Loucy (cell line): ENCODE measurements around the gene EEFSEC.

Experiments used
- H2AFZ ChIP-seq: fragments of 200-600 bp; sonication (generic); 2 replicates; pipeline ENCODE4 v1.6.0; 2016; ENCODE audit warnings: antibody characterized with exemption, mild to moderate bottlenecking, low read length, moderate library complexity
- H3F3A ChIP-seq: fragments of 200-600 bp; 2 replicates; pipeline ENCODE4 v1.6.0; 2016; ENCODE audit warnings: antibody characterized with exemption, low read depth, mild to moderate bottlenecking
- H3K27me3 ChIP-seq: fragments of 200-600 bp; sonication (generic); 2 replicates; pipeline ENCODE4 v1.6.1; 2014; ENCODE audit warnings: low read length, mild to moderate bottlenecking; ENCODE audit not compliant: insufficient read depth, poor library complexity, severe bottlenecking
- H3K36me3 ChIP-seq: fragments of 200-600 bp; sonication (generic); 2 replicates; pipeline ENCODE4 v1.6.1; 2016; ENCODE audit warnings: low read length; ENCODE audit not compliant: insufficient read depth
- H3K4me1 ChIP-seq: fragments of 200-600 bp; sonication (generic); 2 replicates; pipeline ENCODE4 v1.5.1; 2014; ENCODE audit warnings: low read length, mild to moderate bottlenecking; ENCODE audit not compliant: insufficient read depth, poor library complexity, severe bottlenecking
- H3K4me2 ChIP-seq: fragments of 200-600 bp; sonication (generic); 2 replicates; pipeline ENCODE4 v1.6.0; 2014; ENCODE audit warnings: antibody characterized with exemption, low read length, low read depth, mild to moderate bottlenecking; ENCODE audit not compliant: poor library complexity, severe bottlenecking
- H3K4me3 ChIP-seq: fragments of 200-600 bp; sonication (generic); 2 replicates; pipeline ENCODE4 v1.5.1; 2014; ENCODE audit warnings: low read length, mild to moderate bottlenecking, mixed read lengths; ENCODE audit not compliant: poor library complexity, severe bottlenecking
- H3K79me2 ChIP-seq: fragments of 200-600 bp; sonication (generic); 2 replicates; pipeline ENCODE4 v1.6.1; 2014; ENCODE audit warnings: low read length; ENCODE audit not compliant: insufficient read depth
- H3K9ac ChIP-seq: fragments of 200-600 bp; sonication (generic); 2 replicates; pipeline ENCODE4 v1.6.0; 2014; ENCODE audit warnings: mild to moderate bottlenecking, low read depth, low read length, moderate library complexity; ENCODE audit not compliant: poor library complexity, severe bottlenecking
- H3K9me2 ChIP-seq: fragments of 200-600 bp; sonication (generic); replicated peaks from 2 replicates; pipeline ENCODE4 v1.6.1; 2016; ENCODE audit warnings: low read depth, low read length, mixed read lengths
- H3K9me3 ChIP-seq: fragments of 200-600 bp; sonication (generic); 2 replicates; pipeline ENCODE4 v1.6.1; 2014; ENCODE audit warnings: mild to moderate bottlenecking, antibody characterized with exemption, low read length, low read depth; ENCODE audit not compliant: insufficient read depth
- H4K20me1 ChIP-seq: fragments of 200-600 bp; sonication (generic); 2 replicates; pipeline ENCODE4 v1.6.0; 2014; ENCODE audit warnings: antibody characterized with exemption, low read length, mild to moderate bottlenecking; ENCODE audit not compliant: insufficient read depth, poor library complexity, severe bottlenecking
- EZH2phosphoT487 ChIP-seq: fragments of 200-600 bp; IDR thresholded peaks from 2 replicates; pipeline ENCODE4 v1.6.1; 2018; ENCODE audit warnings: antibody characterized with exemption, mild to moderate bottlenecking, moderate library complexity, borderline replicate concordance
- TF ChIP-seq, protein P1 (sequence below): fragments of 200-600 bp; sonication (generic); conservative IDR thresholded peaks from 2 replicates; pipeline ENCODE4 v1.5.1; 2014; ENCODE audit warnings: mild to moderate bottlenecking, antibody characterized with exemption, low read length

The EEFSEC gene

DNA sequence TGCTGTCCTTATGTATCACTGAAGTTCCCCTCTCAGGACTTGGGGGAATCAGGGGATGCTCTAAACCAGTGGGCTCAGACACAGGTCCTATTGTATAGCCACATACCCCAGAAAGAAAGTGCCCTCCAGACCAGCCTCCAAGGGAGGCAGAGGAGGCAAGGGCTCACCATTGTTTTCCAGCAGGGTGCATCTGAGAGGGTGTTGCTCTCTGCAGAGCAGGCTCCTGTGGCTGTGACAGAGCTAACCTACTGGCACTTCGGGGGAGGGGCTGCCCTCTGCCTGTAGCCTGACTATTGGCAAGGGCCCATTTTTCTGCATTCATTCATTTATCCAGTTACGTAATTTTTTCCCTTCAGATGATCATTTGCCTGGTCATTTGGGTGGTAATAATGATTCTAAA is 39.9 kb downstream of the EEFSEC start:
- Histone ChIP-seq H4K20me1 (no peaks in the 10 kb centered on the region), H3K79me2 (peaks cover 10% of the 10 kb centered on the region; the same call in 1 of the 2 replicates), H3K9me2 (no peaks in the 10 kb centered on the region), H3F3A (no peaks in the 10 kb centered on the region), H3K4me3 (no peak overlapping the region), H3K27me3 (no peaks in the 10 kb centered on the region), H3K4me2 (no peak overlapping the region), H3K36me3 (no peaks in the 10 kb centered on the region; the same call in 1 of the 2 replicates), H3K9me3 (no peaks in the 10 kb centered on the region), H3K4me1 (no peaks in the 10 kb centered on the region), H3K9ac (no peak overlapping the region), H2AFZ (no peak overlapping the region)
- TF ChIP-seq, protein P1, sequence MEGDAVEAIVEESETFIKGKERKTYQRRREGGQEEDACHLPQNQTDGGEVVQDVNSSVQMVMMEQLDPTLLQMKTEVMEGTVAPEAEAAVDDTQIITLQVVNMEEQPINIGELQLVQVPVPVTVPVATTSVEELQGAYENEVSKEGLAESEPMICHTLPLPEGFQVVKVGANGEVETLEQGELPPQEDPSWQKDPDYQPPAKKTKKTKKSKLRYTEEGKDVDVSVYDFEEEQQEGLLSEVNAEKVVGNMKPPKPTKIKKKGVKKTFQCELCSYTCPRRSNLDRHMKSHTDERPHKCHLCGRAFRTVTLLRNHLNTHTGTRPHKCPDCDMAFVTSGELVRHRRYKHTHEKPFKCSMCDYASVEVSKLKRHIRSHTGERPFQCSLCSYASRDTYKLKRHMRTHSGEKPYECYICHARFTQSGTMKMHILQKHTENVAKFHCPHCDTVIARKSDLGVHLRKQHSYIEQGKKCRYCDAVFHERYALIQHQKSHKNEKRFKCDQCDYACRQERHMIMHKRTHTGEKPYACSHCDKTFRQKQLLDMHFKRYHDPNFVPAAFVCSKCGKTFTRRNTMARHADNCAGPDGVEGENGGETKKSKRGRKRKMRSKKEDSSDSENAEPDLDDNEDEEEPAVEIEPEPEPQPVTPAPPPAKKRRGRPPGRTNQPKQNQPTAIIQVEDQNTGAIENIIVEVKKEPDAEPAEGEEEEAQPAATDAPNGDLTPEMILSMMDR: no peak
- TF ChIP-seq EZH2phosphoT487: no peak

DNA sequence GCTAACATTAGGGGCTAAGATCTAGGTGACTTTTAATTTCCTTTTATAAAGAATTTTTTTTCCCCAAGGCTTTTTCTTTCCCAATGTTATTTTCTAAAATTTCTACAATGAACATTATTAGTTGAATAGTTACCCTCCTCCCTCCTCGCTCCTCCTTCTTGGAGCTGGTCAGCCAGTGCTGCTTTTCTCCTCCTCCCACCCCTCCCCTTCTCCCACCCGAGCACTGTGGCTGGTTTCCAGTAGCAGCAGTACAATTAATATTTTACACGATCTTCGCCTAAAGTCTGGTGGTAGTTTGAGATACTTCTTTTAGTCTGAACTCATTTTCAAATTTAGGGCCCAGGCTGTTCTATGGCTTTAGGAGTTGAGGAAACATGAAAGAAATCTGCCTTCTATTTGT is 41.6 kb downstream of the EEFSEC start:
- Histone ChIP-seq H2AFZ (no peak overlapping the region), H3K4me1 (no peaks in the 10 kb centered on the region), H3K36me3 (no peaks in the 10 kb centered on the region; the same call in 1 of the 2 replicates), H3K79me2 (peaks cover 8% of the 10 kb centered on the region; the same call in 1 of the 2 replicates), H3K9me2 (no peaks in the 10 kb centered on the region), H3K27me3 (no peaks in the 10 kb centered on the region), H3K9ac (no peak overlapping the region), H3F3A (no peaks in the 10 kb centered on the region), H3K4me2 (no peak overlapping the region), H3K9me3 (no peaks in the 10 kb centered on the region), H4K20me1 (no peaks in the 10 kb centered on the region), H3K4me3 (no peak overlapping the region)
- no peak for TF ChIP-seq EZH2phosphoT487
- TF ChIP-seq, protein P1: no peak

DNA sequence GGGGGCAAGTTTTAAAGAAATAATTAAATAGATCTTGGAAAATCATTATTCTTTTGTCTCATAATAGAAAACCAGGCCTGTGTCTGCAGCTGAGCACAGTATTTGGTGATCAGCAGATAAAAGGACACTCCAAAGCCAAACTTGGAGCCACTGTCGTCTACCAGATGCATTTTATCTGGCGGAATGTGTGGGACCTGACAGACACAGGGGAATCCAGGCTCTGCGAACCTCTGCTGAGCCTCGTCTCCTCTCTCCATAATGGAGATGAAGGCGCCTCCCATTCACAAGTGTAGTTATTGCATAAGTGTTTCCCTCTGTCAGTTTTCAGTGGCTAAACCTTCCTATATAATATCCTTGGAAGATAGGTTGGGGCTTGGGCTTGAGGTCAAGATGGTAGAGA is 42.1 kb downstream of the EEFSEC start:
- Histone ChIP-seq H3K9ac (no peak overlapping the region), H3F3A (no peaks in the 10 kb centered on the region), H3K36me3 (no peaks in the 10 kb centered on the region; the same call in 1 of the 2 replicates), H3K4me2 (no peak overlapping the region), H3K4me3 (no peak overlapping the region), H3K27me3 (no peaks in the 10 kb centered on the region), H3K79me2 (peaks cover 8% of the 10 kb centered on the region; the same call in 1 of the 2 replicates), H3K4me1 (no peaks in the 10 kb centered on the region), H3K9me3 (no peaks in the 10 kb centered on the region), H2AFZ (no peak overlapping the region), H4K20me1 (no peaks in the 10 kb centered on the region), H3K9me2 (no peaks in the 10 kb centered on the region)
- TF ChIP-seq, protein P1: no peak
- TF ChIP-seq EZH2phosphoT487: no peak
